T-helper 1 cell treated with Interleukin-12 subunit alpha and Interleukin-12 subunit beta and Interleukin-4 antibody, amounts not matched to agents 30 μg/mL and 1 μg/mL, for 36 hours (primary cell): ENCODE results near the gene DOCK7.

Source experiments
- H3K27ac Mint-ChIP-seq: one replicate; pipeline ENCODE4 v1.8.0; 2021; ENCODE audit warnings: mild to moderate bottlenecking, mixed read lengths
- H3K27me3 Mint-ChIP-seq: one replicate; pipeline ENCODE4 v1.8.0; 2021; ENCODE audit warnings: low read depth, mixed read lengths
- H3K36me3 Mint-ChIP-seq: one replicate; pipeline ENCODE4 v1.8.0; 2021; ENCODE audit warnings: low read depth, mixed read lengths
- H3K4me1 Mint-ChIP-seq: one replicate; pipeline ENCODE4 v1.8.0; 2021; ENCODE audit warnings: low read depth, mixed read lengths
- H3K4me3 Mint-ChIP-seq: one replicate; pipeline ENCODE4 v1.8.0; 2021; ENCODE audit warnings: mild to moderate bottlenecking, moderate library complexity, mixed read lengths
- H3K9me3 Mint-ChIP-seq: one replicate; pipeline ENCODE4 v1.8.0; 2021; ENCODE audit warnings: mixed read lengths

DOCK7 gene

DNA sequence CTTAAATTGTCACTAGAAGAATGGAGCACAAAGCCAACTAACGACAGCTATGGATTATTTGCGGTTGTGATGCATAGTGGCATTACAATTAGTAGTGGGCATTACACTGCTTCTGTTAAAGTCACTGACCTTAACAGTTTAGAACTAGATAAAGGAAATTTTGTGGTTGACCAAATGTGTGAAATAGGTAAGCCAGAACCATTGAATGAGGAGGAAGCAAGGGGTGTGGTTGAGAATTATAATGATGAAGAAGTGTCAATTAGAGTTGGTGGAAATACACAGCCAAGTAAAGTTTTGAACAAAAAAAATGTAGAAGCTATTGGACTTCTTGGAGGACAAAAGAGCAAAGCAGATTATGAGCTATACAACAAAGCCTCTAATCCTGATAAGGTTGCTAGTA lies 237.9 kb downstream of the DOCK7 start:
- Mint-ChIP-seq H3K27ac (no peak overlapping the region), H3K36me3 (peaks cover 32% of the 10 kb centered on the region), H3K9me3 (no peaks in the 10 kb centered on the region), H3K4me3 (no peak overlapping the region), H3K4me1 (peaks cover 14% of the 10 kb centered on the region), H3K27me3 (no peaks in the 10 kb centered on the region)

DNA sequence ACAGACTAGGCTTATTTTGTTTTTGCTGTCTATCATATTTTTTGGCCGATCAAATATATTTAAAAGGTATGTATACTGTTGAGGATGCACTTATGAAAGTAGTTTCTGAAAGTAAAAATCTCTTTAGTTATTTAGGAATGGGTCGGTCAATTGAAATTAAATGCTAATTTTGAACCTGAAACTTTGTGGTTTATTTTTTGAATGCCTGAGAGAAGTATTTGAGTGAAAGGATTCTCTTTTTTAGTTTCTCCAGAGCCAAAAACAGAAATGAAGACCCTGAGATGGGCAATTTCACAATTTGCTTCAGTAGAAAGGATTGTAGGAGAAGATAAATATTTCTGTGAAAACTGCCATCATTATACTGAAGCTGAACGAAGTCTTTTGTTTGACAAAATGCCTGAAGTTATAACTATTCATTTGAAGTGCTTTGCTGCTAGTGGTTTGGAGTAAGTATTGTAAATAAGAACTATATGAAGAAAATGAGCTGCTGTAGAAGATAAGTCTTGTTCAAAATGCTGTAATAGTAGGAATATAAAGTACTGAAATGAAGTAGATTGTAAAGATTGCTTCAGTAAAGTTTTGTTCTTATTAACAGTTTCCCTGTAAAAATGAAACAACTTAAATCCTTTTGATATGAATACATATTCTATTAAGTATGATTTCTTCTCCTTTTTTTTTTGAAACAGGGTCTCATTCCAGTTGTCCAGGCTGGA lies 239.8 kb downstream of the DOCK7 start:
- H3K27ac Mint-ChIP-seq: no peak overlapping the region
- no peaks in the 10 kb centered on the region for H3K27me3 Mint-ChIP-seq
- H3K36me3 Mint-ChIP-seq: peaks cover 39% of the 10 kb centered on the region
- no peak overlapping the region for H3K4me3 Mint-ChIP-seq
- H3K9me3 Mint-ChIP-seq: no peaks in the 10 kb centered on the region
- H3K4me1 Mint-ChIP-seq: peaks cover 18% of the 10 kb centered on the region

DNA sequence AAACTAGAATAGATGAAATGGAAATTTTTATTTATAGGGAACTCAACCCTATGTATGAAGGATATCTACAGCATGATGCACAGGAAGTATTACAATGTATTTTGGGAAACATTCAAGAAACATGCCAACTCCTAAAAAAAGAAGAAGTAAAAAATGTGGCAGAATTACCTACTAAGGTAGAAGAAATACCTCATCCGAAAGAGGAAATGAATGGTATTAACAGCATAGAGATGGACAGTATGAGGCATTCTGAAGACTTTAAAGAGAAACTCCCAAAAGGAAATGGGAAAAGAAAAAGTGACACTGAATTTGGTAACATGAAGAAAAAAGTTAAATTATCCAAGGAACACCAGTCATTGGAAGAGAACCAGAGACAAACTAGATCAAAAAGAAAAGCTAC lies 243.5 kb downstream of the DOCK7 start:
- Mint-ChIP-seq H3K4me3 (no peak overlapping the region), H3K27me3 (no peaks in the 10 kb centered on the region), H3K36me3 (peaks cover 39% of the 10 kb centered on the region), H3K4me1 (peaks cover 32% of the 10 kb centered on the region), H3K9me3 (no peaks in the 10 kb centered on the region), H3K27ac (no peak overlapping the region)

DNA sequence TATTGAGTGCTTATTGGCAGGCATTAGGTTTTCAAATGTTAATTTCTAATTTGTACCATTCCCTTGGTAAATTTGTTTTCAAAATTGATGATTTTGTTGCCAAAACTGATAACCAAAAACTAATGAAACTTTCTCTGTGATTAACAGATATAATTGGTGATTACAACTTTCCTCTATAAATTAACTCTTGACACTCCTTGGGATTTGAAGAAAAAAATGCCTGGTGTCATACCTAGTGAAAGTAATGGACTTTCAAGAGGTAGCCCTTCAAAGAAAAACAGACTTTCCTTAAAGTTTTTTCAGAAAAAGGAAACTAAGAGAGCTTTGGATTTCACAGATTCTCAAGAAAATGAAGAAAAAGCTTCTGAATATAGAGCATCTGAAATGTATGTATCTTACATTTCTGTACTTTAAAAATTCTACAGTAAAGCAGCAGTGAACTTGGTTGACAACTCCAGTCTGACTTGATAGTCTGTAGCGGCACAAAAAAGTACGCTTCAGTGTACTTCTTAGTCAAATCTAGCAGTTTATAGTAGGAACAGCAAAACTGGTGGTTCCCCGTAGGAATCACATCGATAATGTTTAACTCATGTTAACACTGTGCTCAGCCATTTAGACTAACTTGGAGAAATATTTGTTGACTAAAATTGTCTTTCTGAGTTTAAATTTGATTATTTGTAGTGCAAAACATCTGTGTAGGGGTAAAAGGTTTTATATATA lies 248.4 kb downstream of the DOCK7 start:
- Mint-ChIP-seq H3K4me3 (peak overlapping the region; percentile 54), H3K36me3 (peaks cover 24% of the 10 kb centered on the region), H3K4me1 (peaks cover 43% of the 10 kb centered on the region), H3K27ac (no peak overlapping the region), H3K9me3 (no peaks in the 10 kb centered on the region), H3K27me3 (no peaks in the 10 kb centered on the region)

DNA sequence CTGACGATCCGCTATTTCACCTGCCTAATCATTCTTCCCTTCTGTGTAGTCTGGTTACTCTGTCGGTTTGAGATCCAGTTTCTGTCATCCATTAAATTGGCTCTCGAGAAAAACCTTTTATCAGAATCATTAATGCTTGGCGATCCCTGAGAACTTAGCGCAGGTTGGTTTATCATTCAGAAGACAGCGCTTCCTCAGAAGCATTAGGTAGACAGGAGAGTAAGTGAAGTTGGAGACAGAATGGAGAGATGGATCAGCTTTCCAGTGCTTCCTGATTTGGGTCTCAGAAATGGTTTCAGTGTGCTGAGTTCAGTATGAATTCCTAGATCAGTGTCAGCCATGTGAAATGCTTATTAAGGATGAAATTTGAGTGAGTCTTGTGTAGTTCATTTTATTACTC lies 250.0 kb downstream of the DOCK7 start:
- Mint-ChIP-seq H3K9me3 (no peaks in the 10 kb centered on the region), H3K36me3 (peaks cover 17% of the 10 kb centered on the region), H3K4me3 (peak overlapping the region; percentile 87), H3K27me3 (no peaks in the 10 kb centered on the region), H3K4me1 (peaks cover 40% of the 10 kb centered on the region), H3K27ac (peak overlapping the region; percentile 74)

DNA sequence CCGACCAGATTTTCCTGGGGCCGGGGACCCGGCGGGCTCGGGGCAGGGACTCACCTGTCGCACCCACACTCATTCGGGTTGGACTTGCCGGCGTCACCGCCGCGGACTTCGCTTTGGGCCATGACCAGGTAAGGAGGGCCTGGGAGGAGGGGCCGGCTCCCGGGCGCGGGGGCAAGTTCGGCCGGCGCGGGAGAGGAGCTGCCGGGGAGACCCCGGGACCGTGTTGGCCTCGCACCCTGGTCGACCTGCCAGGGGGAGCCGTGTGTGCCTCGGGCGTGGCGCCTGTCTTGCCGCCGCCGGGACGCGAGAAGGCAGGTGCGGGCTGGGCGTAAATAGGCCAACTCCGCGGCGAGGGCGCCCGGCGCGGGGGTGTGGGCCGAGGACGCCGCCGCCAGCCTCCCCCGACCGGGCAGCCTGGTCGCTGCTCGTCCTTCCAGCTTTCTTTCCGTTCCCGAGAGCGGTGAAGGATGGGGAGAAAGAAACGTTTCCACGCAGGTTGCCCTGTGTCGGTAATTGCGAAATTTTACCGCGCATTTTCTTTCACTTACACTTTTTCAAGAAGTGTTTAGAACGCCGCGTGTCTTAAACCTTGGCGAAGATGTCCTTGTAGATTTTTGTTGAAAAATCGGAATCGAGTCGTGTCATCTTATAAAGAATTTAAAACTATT lies 250.8 kb downstream of the DOCK7 start:
- Mint-ChIP-seq H3K4me3 (peak overlapping the region; percentile 87), H3K9me3 (no peaks in the 10 kb centered on the region), H3K36me3 (peaks cover 16% of the 10 kb centered on the region), H3K4me1 (peaks cover 40% of the 10 kb centered on the region), H3K27me3 (no peaks in the 10 kb centered on the region), H3K27ac (peak overlapping the region; percentile 98)

DNA sequence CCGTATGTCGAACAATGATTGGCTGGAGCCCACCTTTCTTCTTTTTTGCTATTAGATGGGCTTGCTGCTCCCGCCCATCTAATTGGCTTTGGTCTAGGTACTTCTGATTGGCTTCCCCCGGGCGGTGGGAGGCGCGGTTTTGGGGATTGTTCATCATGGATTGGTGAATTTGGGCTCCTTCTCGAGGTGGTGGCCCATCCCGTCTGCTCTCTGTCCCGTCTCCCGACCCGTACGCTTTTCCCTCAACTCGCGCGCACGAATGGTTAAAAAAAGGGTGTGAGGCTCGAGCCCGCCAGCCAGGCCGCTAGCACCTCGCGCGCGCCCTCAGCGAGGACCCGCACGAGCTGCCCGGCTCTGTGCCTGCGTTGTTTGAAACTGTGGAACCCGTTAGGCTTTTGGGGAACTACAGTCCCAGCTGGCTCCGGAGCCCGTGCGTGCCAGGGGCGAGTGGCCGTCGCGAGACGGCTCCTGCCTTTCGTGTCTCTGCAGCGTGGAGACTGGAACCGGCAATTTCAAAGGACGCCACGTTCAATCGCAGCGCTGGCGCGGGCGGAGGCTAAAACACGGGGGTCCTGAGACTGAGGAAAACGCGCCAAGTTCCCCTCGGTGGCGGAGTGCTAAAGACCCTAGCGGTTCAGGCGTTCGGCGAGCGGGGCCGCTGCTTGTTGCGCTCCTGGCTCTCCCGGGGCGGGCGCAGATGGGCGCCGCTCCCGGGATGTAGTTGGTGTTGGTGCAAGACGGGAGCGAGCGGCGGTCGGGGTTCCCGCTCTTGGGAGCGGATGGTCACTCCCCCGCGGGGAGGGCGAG lies 251.5 kb downstream of the DOCK7 start, which contains the start of gene USP1:
Gene USP1 (plus strand): TSS at position 584 of the 807 bp plus-strand sequence. CDS start 2,819 bp downstream, outside the sequence.
- H3K4me1 Mint-ChIP-seq: peaks cover 35% of the 10 kb centered on the region
- peak within 1 kb of the TSS; percentile 87 for H3K4me3 Mint-ChIP-seq
- H3K36me3 Mint-ChIP-seq: peaks cover 11% of the 10 kb centered on the region
- H3K27me3 Mint-ChIP-seq: no peaks in the 10 kb centered on the region
- no peaks in the 10 kb centered on the region for H3K9me3 Mint-ChIP-seq
- peak within 1 kb of the TSS; percentile 98 for H3K27ac Mint-ChIP-seq

DNA sequence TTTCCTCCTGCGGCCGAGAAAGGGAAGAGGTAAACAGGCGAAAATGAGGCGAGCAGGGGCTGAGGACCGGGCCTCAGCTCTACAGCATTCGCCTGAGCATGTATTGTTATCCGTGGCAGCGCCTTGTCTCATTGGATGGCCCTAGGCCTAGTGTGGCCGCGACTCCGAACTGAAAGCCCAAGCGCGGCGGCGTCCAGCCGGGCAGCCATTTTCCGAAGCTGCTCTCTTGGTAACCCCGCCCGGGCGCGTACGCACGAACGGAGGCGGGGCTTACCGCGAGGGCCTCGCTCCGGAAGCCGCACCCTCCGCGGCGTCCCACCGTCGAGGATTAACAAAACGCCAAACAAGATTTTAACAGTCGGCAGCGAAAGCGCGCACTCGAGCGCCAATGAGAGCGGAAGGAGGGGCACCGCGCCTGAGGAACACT lies 252.1 kb downstream of the DOCK7 start:
- H3K27ac Mint-ChIP-seq: peak overlapping the region; percentile 98
- peak overlapping the region; percentile 87 for H3K4me3 Mint-ChIP-seq
- H3K4me1 Mint-ChIP-seq: peaks cover 30% of the 10 kb centered on the region
- no peaks in the 10 kb centered on the region for H3K27me3 Mint-ChIP-seq
- H3K9me3 Mint-ChIP-seq: no peaks in the 10 kb centered on the region
- peaks cover 8% of the 10 kb centered on the region for H3K36me3 Mint-ChIP-seq

DNA sequence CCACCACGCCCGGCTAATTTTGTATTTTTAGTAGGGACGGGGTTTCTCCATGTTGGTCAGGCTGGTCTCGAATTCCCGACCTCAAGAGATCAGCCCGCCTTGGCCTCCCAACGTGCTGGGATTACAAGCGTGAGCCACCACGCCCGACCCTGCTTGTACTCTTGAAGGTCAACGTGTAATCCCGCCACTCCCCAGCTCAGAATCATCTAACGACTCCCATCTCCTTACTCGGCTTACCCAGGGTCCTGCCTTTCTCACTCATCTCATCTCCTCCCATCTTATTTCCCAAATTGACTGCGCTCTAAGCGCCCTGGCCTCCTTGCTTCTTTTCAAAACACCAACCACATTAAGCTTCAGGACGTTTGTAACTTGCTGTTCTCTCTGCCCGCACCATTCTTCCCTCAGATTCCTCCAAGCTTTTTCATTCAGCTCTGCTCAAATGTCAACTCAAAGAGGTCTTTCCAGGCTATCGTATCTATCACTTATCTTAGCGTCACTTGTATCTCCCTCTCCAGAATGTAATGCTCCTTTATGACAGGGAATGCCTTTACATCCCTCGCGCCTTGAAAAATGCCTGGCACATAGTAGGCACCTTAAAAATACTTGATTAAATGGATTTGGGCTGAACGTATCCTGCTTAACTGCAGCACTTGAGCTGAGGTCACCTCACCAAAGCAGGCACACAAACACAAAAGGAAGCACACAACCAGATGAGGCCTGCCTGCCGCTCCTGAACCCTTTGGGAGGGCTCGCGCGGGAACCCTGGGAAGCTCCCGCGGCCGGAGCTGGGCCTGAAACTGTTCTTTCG lies 252.8 kb downstream of the DOCK7 start:
- Mint-ChIP-seq H3K27ac (peak overlapping the region; percentile 98), H3K9me3 (no peaks in the 10 kb centered on the region), H3K36me3 (peaks cover 5% of the 10 kb centered on the region), H3K27me3 (no peaks in the 10 kb centered on the region), H3K4me3 (peak overlapping the region; percentile 87), H3K4me1 (peaks cover 24% of the 10 kb centered on the region)

DNA sequence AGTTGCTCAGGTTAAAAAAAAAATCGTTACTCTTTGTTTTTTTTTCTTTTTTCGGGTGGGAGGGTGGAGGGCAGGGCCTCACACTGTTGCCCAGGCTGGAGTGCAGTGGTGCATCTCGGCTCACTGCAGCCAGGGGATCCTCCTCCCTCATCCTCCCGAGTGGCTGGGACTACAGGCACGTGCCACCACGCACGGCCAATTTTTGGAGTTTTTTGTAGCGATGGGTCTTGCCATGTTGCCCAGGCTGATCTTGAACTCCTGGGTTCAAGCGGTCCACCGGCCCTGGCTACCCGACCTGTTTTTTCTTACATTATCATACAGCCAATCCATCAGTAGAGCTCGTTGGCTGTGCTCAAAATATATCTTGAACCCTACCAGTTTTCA lies 253.6 kb downstream of the DOCK7 start:
- Mint-ChIP-seq H3K27ac (no peak overlapping the region), H3K36me3 (peaks cover 4% of the 10 kb centered on the region), H3K9me3 (no peaks in the 10 kb centered on the region), H3K4me1 (peaks cover 16% of the 10 kb centered on the region), H3K27me3 (no peaks in the 10 kb centered on the region), H3K4me3 (no peak overlapping the region)

DNA sequence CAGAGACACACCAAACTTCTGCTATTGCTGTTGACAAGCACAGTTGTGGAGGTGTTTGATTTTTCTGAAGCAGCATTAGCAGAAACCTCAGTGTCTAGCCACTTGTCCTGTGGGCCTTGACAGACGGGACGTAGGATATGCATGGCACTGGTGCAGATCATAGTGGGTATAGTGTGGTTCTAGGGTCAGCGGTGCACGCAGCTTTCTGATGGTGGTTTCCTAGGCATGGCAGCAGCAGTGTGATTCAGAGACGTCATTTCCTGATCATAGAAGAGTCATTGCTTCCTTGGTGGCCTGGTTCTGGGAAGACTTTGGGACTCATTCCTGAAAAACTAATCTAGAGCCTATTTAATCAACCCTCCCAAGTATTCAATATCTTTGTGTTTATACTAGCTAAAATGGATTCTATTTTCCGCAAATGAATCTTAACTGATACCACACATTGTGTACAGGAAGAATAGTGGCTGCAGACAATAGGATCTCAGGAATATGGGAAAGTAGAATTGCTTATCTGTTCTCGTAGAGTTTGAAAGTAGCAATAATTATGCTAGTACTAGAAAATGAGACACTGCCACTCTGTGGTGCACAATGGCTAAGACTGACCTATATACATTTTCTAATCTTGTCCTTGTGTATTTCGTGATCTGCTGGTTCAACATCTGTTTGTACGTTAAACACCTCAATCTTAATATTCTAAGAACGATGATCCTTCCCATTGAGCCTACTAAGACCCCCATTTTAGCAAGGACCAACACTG lies 254.1 kb downstream of the DOCK7 start:
- peaks cover 4% of the 10 kb centered on the region for H3K36me3 Mint-ChIP-seq
- H3K27me3 Mint-ChIP-seq: no peaks in the 10 kb centered on the region
- peak overlapping the region; percentile 7 for H3K27ac Mint-ChIP-seq
- peak overlapping the region; percentile 8 for H3K4me3 Mint-ChIP-seq
- H3K4me1 Mint-ChIP-seq: peaks cover 16% of the 10 kb centered on the region
- H3K9me3 Mint-ChIP-seq: no peaks in the 10 kb centered on the region

DNA sequence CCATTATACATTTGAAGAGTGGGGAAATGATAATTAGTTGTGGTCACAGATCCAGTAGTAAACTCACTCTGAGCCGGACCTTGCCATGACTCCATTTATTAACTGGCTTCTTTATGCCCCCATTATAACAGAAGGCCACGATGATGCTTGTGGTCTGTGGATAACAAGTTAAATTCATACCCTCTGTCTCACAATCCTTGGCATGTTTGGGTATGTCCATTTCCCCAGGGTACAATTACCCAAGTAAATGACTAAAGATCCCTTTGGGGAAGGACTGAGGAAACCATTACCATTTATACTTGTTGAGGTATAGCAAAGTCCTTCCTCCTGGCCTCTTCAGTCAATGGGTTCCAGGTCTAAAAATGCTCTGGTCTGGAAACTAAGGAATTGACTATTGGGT lies 258.6 kb downstream of the DOCK7 start:
- H3K27me3 Mint-ChIP-seq: peaks cover 9% of the 10 kb centered on the region
- no peak overlapping the region for H3K4me3 Mint-ChIP-seq
- H3K27ac Mint-ChIP-seq: no peak overlapping the region
- H3K36me3 Mint-ChIP-seq: no peaks in the 10 kb centered on the region
- H3K4me1 Mint-ChIP-seq: no peaks in the 10 kb centered on the region
- H3K9me3 Mint-ChIP-seq: no peaks in the 10 kb centered on the region

DNA sequence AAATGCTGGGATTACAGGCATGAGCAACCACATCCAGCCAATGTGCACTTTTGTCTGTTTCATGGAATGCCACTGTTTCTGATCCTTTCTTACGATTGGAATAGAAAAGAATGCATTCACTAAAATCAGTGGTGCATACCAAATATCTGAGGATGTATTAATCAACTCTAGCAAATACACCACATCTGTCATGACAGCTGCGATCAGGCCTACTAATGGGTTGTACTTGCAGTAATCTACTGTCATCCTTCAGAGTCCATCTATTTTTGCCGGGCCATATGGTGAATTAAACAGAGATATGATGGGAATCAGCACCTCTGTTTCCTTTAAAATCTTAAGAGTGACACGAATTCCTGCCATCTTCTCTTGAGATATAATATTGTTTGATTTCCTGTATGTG lies 259.8 kb downstream of the DOCK7 start:
- Mint-ChIP-seq H3K27me3 (peaks cover 9% of the 10 kb centered on the region), H3K4me3 (no peak overlapping the region), H3K27ac (no peak overlapping the region), H3K4me1 (no peaks in the 10 kb centered on the region), H3K36me3 (no peaks in the 10 kb centered on the region), H3K9me3 (no peaks in the 10 kb centered on the region)
